GM18867 (cell line): ENCODE data around the gene TRMT2A.

Source experiments
- ATAC-seq: cut with Tn5 transposase; IDR thresholded peaks from one replicate; pipeline ENCODE4 v1.9.1; 2021; ENCODE audit warnings: mild to moderate bottlenecking, moderate library complexity; ENCODE audit not compliant: unreplicated experiment

The TRMT2A gene

GRCh38 chr22:20066617-20067383 lies 50.2 kb downstream of the TRMT2A start:
- no peak for ATAC-seq

GRCh38 chr22:20065896-20066616 lies 51.0 kb downstream of the TRMT2A start:
- ATAC-seq, result no peak

- ATAC-seq, result no peak
These were observed 52.3 kb downstream of the TRMT2A start for GRCh38 chr22:20064545-20065262.

GRCh38 chr22:20064140-20064480 lies 52.9 kb downstream of the TRMT2A start:
- ATAC-seq, result no peak

- no peak for ATAC-seq
These were observed 53.5 kb downstream of the TRMT2A start for GRCh38 chr22:20063271-20064139.

- ATAC-seq, result no peak
These were observed 54.3 kb downstream of the TRMT2A start for GRCh38 chr22:20062766-20063083.

- no peak for ATAC-seq
These were observed 54.8 kb downstream of the TRMT2A start for GRCh38 chr22:20062043-20062765.
